NCI-H1092 treated with DMSO at 0.1 percent for 48 hours (cell line): ENCODE data around the gene TRIM10.

ENCODE experiments used
- DNase-seq: peaks from one replicate; lab custom pipeline; 2025; lab: John Stamatoyannopoulos, UW

TRIM10 gene, protein sequence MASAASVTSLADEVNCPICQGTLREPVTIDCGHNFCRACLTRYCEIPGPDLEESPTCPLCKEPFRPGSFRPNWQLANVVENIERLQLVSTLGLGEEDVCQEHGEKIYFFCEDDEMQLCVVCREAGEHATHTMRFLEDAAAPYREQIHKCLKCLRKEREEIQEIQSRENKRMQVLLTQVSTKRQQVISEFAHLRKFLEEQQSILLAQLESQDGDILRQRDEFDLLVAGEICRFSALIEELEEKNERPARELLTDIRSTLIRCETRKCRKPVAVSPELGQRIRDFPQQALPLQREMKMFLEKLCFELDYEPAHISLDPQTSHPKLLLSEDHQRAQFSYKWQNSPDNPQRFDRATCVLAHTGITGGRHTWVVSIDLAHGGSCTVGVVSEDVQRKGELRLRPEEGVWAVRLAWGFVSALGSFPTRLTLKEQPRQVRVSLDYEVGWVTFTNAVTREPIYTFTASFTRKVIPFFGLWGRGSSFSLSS

GRCh38 chr6:30160785-30161531, at the start of gene TRIM10:
TRIM10 (minus strand) TSS chr6:30161211; CDS start chr6:30160858, 353 bp downstream.
- DNase-seq: no peak

DNA sequence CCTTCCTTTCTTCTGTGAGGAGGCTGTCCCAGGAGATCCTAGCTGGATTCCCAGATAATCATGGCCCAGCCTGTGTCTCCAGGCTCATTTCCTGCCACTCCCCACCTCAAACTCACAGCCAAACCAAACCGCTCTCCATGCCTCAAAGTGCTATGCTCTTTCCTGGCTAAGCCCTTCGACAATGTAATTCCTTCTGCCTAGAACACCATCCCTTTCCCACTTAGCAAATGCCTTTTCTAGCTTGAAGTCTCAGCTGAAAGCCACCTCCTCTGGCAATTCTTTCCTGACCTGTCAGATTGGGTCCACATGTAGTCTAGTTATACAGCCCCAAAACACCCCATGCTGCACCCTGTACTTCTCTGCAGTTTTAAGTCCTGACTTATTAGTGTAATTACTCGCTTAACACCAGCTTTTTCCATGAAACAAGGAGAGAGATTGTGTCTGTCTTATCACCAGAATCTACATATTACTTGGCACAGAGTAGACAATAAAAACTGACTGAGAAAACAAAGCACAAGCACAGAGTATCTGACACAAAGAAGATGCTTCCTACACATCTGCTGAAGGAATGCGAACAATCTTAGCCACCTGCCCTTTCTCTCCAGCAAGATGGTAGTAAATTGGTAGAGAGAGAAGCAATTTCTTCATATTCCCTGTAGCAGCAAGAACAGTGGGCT, 46.7 kb upstream of the TRIM10 start:
- DNase-seq: no peak

DNA sequence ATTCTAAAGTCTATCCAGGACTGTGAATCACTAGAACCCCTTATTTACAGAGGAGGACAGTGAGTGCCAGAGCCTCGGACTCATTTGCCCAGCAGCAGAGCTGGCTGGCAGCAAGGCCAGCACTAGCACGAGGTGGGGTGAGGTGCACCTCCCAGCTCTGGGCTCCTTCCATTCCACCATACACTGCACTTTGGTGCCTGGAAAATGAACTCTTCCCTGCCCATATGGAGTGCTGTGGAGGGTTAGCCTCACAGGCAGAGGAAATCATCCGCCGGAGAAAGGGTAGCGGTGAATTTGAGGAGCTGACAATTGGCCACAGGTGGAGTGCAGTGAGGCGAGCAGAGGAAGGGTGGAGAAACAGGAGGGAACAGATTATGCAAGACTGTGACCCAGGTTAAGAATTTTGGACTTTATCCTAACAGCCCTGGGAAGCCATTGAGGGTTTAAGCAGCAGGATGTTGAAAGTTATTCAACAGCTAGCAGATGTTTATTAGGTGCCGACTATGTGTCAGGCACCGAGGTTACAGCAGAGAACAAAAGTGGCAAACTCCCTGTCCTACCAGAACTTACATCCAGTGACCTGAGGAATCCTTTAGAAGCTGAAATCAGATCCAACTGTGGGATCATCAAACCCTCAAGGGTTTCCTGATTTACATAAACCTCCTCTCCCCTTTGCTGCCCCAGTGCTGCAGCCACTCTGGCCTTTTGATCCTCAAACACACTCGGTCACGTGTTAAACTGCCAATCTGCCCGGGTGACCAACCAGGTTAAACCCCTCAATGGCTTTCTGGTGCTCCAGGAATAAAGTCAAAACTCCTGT, 46.0 kb upstream of the TRIM10 start:
- no peak for DNase-seq

DNA sequence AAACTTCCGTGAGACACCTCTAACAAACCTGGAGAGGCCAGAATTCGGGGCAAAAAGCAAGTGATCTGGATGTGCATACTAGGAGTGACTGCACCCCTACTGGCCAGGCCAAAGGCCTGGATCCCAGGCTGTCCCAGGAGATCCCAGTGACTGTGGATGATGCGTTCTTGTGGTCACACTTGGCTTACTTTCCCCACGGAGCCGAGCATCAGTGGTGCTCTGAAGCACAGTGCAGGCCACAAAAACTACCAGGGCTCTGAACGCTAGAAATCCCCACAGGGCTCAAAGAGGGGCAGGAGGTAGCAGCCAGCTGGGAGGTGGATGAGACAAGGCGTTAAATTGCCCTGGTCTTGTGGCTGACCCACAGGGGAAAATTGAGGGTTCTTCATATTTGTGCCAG, 45.1 kb upstream of the TRIM10 start:
- no peak for DNase-seq

DNA sequence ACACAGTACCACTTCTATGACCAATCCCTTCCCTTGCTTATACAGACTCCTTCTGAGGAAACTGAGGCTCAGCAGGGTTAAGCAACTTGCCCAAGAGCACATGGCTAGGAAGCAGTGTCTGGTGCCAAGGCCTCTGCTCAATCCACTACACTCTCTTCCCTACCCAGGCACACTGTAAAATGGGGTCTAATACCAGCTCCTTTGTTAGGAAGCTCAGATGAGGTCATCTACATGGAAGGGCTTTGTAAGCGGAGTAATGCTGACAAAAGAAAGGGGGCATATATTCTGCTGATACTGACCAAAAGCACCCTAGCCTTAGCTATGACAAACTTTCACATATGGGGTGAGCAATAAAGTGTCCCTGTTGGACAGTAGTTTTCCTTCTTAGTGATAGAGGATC, 43.1 kb upstream of the TRIM10 start:
- DNase-seq: no peak

DNA sequence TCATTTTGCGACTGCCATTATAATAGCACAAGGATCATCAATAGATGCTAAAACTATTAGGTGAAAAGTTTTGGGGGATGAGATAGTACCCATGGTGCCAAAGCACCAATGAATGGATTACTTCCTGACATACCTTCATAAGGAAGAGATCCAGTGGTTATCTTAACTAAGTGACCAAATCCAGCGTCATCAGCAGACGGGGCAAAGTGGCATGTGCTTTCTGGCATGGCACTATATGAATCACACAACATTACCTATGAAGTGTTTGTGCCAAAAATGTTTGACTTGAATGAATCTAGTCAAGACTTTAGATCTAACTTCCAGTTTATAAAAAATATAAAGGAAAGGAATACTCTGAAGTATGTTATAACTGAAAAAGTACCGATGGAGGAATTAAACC, 41.4 kb upstream of the TRIM10 start:
- DNase-seq: no peak

GRCh38 chr6:30200551-30201281, 39.7 kb upstream of the TRIM10 start:
- no peak for DNase-seq

DNA sequence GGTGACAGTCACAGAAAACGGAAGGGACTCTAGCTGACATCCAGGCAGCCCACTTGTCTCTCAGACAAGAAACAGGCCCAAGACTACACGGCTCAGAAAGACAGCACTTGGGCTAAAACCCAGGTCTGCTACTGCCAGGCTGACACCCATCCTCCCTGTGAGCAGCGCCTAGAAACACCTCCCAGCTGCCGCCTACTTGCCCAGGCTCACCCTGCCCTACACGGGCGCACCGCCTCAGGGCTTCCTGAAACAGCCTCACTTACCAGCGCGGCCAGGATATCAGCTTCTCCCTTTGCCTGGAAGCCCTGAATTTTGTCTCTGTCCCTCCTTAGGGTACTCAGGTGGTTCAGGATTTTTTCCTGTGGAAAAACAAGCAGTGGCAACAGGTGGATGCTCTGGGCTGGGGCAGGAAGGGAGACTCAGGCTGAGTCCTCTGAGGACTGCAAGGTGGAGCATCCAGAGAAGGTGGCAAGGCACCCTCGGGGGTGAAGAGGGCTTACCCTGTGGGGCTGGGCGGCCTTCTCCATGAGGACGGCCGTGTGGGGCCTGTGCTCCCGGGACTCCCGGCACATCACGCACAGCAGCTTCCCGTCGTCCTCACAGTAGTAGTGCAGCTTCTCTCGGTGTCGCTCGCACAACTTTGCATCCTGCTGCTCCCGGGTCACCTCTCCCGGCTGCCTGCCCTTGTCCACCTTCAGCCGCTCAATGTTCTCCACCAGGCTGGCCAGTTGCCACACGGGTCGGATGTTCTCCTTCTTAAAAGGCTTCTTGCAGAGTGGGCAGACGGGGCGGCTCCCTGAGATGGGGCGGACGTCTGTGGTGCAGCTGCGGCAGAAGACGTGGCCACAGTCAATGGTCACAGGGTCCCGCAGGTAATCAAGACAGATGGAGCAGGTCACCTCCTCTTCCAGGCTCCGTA, 37.4 kb upstream of the TRIM10 start:
- DNase-seq: no peak

- DNase-seq: no peak
Measured at GRCh38 chr6:30196376-30196775, 35.4 kb upstream of the TRIM10 start.

GRCh38 chr6:30195951-30196350, 34.9 kb upstream of the TRIM10 start:
- no peak for DNase-seq

- no peak for DNase-seq
Measured at GRCh38 chr6:30194797-30195690, 34.0 kb upstream of the TRIM10 start.

DNA sequence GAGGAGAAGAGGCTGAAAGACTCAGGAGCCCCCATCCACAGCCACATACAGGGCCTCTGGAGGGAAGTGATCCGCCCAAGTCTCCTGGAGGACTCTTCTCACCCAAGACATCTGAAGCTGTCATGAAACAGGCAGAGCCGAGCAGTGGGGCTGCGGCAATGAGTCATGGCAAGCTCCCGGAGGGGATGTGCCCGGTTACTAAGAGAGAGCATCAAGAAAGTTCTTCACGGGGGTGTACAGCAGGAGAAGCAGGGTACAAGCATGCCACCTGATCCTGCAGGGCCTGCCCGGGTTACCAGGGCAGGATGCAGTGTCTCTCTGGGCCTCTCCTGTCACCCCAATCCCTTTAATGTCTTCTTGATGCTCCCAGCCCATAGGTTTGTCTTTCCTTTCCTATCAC, 31.1 kb upstream of the TRIM10 start:
- DNase-seq: no peak

- no peak for DNase-seq
Measured at GRCh38 chr6:30188541-30188940, 27.5 kb upstream of the TRIM10 start.

GRCh38 chr6:30185846-30186484, 25.0 kb upstream of the TRIM10 start:
- no peak for DNase-seq

GRCh38 chr6:30184417-30185031, 23.5 kb upstream of the TRIM10 start:
- no peak for DNase-seq

GRCh38 chr6:30180145-30180544, 19.1 kb upstream of the TRIM10 start:
- no peak for DNase-seq

GRCh38 chr6:30178837-30179236, 17.8 kb upstream of the TRIM10 start:
- no peak for DNase-seq

GRCh38 chr6:30175765-30176164, 14.8 kb upstream of the TRIM10 start:
- DNase-seq: no peak
